GM18499 (cell line): ENCODE measurements around the gene SLC35F6.
"Not testable (repeated sequence)": the region's sequence is repeated elsewhere in the genome, so short reads cannot be mapped to it uniquely, and the experiment has no call there.

ENCODE experiments used
- ATAC-seq: cut with Tn5 transposase; IDR thresholded peaks from one replicate; pipeline ENCODE4 v1.9.1; 2021; ENCODE audit warnings: moderate number of reproducible peaks; ENCODE audit not compliant: insufficient read depth, unreplicated experiment

SLC35F6 gene

GRCh38 chr2:26778507-26778906 is 14.4 kb downstream of the SLC35F6 start:
- no peak for ATAC-seq

GRCh38 chr2:26780203-26780760 is 16.2 kb downstream of the SLC35F6 start:
- no peak for ATAC-seq

DNA sequence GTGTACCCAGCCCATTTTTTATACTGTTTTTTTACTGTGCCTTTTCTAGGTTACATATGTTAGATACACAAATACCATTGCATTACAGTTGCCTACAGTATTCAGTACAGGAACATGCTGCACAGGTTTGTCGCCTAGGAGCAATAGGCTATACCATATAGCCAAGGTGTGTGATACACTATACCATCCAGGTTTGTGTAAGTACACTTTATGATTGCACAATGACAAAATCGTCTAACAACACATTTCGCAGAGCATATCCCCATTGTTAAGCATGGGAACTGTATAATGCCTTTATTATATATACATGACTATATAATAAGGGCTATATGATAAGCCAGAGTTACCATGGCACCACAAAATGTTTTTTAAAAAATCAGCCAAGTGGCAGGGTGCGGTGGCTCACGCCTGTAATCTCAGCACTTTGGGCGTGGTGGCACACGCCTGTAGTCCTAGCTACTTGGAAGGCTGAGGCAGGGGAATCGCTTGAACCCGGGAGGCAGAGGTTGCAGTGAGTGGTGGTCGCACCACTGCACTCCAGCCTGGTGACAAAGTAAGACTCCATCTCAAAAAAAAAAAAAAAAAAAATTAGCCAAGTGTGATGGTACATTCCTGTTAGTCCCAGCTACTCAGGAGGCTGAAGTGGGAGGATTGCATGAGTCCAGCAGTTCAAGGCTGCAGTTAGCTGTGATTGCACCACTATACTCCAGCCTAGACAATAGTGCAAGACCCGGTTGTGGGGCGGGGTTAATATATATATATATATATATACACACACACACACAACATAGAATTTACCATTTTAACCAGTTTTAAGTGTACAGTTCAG is 19.0 kb downstream of the SLC35F6 start:
- no peak for ATAC-seq

- ATAC-seq: no peak
These were observed 20.6 kb downstream of the SLC35F6 start for GRCh38 chr2:26784570-26785234.

GRCh38 chr2:26785431-26786206 is 21.5 kb downstream of the SLC35F6 start, which contains the start of gene CENPA:
Gene CENPA, plus strand, starts transcription at chr2:26786056. Its CDS starts 141 bp downstream, at chr2:26786197.
- ATAC-seq: peak; percentile 97

GRCh38 chr2:26786207-26787028 is 22.3 kb downstream of the SLC35F6 start:
- ATAC-seq: no peak

DNA sequence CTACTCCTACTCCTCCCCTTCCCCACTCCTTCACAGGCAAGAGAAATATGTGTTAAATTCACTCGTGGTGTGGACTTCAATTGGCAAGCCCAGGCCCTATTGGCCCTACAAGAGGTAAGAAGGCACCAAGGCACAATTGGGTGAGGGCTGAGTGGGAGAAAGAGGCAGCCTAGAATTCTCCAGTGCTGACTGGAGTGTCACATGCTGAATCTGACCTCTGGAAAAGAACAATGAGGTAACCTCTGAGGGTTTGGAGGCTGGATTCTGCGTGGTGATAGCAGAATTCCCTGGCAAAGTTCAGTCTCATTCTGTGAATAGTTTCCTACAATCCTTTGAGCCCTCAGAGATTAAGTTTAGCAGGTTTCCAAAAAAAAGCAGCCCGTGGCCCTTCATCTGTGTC is 28.6 kb downstream of the SLC35F6 start:
- no peak for ATAC-seq

DNA sequence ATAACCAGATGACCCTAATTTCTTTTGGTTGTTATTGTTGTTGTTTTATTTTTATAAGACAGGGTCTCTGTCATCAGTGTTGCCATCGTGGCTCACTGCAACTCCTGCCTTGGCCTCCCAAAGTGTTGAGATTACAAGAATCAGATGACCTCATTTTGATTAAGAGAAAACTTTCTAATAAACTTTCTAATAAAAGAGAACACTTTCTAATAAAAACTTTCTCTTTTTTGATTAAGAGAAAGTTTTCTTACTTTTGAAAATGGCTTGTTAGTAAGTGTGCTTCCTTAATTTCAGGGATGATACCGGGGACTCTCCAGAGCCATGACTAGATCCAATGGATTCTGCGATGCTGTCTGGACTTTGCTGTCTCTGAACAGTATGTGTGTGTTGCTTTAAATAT is 29.4 kb downstream of the SLC35F6 start:
- ATAC-seq: no peak

GRCh38 chr2:26795135-26795534 is 31.1 kb downstream of the SLC35F6 start:
- ATAC-seq: not testable (repeated sequence)

GRCh38 chr2:26801328-26801727 is 37.2 kb downstream of the SLC35F6 start:
- no peak for ATAC-seq

GRCh38 chr2:26801796-26802195 is 37.7 kb downstream of the SLC35F6 start:
- ATAC-seq: no peak

DNA sequence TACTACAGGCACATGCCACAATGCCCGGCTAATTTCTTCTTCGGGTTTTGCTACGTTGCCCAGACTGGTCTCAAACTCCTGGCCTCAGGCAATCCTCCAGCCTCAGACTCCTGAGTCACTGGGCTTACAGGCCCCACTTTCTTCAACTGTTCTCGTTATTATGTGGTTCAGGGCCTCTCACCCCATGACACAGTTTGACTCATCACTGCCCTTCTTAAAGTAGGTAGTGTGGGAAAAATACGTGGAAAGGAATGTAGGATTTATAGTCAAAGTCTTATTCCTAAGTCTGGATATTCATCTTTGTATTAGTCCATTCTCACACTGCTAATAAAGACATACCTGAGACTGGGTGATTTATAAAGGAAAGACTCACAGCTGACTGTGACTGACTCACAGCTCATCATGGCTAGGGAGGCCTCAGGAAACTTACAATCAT is 41.2 kb downstream of the SLC35F6 start:
- no peak for ATAC-seq

DNA sequence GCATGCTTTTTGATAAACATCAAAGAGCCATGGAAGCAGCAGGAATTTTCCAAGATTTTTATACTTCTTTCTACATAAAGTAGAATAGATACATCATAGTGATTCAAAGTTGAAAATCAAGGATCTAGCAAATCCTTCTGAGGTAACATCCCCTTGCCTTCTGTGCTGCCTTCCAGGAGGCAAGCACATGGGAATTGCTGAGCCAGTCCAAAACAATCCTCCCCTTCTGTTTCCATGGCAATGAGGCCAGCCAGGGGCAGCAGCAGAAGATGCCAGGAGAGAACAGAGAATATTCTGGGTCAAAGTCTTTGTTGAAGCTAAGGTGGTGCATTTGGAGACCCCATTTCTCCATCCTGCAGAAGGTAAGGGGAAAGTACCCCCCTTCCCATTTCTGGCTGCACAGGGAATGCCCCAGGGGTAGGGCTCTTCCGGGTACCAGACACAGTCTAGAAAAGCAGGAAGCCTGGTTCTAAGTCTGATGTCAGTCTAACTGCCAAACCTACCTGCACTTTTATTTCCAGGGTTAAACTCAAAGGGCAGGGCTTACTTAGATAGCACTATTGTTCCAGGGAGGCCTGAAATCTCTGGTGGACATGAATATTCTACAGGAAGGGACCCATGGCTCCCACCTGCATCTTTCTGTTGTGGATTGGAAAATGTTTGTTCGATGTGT is 43.8 kb downstream of the SLC35F6 start:
- ATAC-seq: no peak

DNA sequence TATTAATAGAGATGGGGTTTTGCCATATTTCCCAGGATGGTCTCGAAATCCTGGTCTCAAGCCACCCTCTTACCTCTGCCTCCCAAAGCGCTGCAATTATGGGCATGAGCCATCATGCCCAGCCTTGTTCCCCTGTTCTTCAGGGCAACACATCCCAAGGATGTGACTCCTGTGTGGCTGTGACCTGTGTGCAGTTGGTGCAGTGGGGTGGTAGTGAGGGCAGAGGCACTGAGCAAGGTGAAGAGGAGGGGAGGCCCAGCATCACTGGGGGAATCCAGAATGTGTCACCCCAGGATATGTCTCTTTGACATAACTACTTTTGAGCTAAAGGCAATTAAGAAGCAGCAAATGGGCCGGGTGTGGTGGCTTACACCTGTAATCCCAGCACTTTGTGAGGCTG is 45.1 kb downstream of the SLC35F6 start:
- ATAC-seq: no peak

GRCh38 chr2:26809876-26810577 is 45.9 kb downstream of the SLC35F6 start:
- ATAC-seq: no peak

DNA sequence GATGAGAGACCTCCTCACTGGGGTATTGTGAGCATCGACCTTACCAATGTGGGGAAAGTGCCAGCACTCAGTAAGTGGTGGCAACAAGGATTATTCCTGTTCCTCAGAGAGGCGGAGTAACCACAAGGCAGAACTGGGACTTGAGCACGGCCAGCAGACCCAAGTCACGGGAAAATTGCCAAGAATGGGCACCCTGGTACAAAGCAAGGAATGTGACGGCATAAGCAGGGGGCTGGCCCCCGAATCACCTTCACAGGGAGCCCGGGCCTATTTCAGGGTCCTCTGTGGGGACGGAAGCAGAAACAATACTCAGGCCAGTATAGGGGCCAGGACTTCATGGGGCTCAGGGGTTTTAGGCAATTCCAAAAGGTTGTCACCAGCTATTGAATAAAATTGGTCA is 47.2 kb downstream of the SLC35F6 start:
- no peak for ATAC-seq

- ATAC-seq: no peak
These were observed 48.0 kb downstream of the SLC35F6 start for GRCh38 chr2:26811791-26812694.

- ATAC-seq: no peak
These were observed 48.6 kb downstream of the SLC35F6 start for GRCh38 chr2:26812731-26813130.
